ENCODE results near the gene MSX1.

DNA sequence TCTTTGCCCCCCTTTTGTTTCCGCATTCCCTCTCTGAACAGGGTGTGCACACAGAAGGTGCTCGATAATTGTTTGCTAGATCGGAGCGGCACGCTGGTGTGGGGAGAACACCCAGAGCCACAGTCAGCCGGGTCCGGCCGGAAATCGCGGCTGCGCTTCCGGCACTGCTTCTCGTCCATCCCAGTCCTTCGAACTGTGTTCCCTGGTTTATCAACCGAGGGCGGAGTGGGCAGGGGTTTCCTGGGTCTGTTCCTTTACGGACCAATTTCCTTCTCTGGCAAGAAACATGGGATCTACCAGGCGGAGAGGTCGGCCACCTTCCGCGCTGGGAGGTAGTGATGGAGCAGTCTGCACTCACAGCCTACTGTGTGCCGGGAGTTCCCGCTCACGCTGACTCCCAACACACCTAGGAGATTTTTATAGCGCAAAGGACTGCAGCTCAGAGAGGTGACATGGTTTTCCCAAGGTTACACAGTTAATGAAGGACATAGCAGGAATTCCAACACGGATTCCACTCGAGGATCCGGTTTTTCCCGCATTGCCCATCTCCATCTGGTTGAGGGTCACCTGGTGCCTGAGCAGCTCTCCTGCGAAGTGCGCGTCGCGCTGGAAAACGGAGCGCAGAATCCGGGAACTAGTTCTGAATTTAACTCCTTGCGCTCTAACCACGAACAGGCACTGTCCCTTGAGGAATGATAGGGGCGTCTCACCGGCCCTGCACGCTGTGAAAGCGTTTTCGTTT, 6.8 kb downstream of the MSX1 start:
- TF ChIP-seq POLR2AphosphoS5 (IDR thresholded peaks at IDR 0.05; ENCODE audit: low read depth, low read length) (no peak), TAF1 (IDR thresholded peaks at IDR 0.05; ENCODE audit: borderline replicate concordance, insufficient read depth, low read length) (no peak), FOXP2 (optimal IDR thresholded peaks at IDR 0.05; ENCODE audit: borderline replicate concordance, extremely low read depth, extremely low read length, insufficient read depth) (no peak)
- TF ChIP-seq, protein P1, sequence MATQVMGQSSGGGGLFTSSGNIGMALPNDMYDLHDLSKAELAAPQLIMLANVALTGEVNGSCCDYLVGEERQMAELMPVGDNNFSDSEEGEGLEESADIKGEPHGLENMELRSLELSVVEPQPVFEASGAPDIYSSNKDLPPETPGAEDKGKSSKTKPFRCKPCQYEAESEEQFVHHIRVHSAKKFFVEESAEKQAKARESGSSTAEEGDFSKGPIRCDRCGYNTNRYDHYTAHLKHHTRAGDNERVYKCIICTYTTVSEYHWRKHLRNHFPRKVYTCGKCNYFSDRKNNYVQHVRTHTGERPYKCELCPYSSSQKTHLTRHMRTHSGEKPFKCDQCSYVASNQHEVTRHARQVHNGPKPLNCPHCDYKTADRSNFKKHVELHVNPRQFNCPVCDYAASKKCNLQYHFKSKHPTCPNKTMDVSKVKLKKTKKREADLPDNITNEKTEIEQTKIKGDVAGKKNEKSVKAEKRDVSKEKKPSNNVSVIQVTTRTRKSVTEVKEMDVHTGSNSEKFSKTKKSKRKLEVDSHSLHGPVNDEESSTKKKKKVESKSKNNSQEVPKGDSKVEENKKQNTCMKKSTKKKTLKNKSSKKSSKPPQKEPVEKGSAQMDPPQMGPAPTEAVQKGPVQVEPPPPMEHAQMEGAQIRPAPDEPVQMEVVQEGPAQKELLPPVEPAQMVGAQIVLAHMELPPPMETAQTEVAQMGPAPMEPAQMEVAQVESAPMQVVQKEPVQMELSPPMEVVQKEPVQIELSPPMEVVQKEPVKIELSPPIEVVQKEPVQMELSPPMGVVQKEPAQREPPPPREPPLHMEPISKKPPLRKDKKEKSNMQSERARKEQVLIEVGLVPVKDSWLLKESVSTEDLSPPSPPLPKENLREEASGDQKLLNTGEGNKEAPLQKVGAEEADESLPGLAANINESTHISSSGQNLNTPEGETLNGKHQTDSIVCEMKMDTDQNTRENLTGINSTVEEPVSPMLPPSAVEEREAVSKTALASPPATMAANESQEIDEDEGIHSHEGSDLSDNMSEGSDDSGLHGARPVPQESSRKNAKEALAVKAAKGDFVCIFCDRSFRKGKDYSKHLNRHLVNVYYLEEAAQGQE (IDR thresholded peaks at IDR 0.05; ENCODE audit: insufficient read depth in 1 of 2, low read depth in 2 of 2, low read length in 2 of 2), result no peak

All from PFSK-1 (cell line).